ENCODE data around the gene NFIA. TPM values are rescaled to one million over a fixed set of nuclear protein-coding genes. Genes with fewer than 3 reads are reported as not detected.

The NFIA gene
- total and polyA plus RNA-seq, 4 experiments from 2014 or later: 5.1 to 7.3 (median 6.7) TPM

DNA sequence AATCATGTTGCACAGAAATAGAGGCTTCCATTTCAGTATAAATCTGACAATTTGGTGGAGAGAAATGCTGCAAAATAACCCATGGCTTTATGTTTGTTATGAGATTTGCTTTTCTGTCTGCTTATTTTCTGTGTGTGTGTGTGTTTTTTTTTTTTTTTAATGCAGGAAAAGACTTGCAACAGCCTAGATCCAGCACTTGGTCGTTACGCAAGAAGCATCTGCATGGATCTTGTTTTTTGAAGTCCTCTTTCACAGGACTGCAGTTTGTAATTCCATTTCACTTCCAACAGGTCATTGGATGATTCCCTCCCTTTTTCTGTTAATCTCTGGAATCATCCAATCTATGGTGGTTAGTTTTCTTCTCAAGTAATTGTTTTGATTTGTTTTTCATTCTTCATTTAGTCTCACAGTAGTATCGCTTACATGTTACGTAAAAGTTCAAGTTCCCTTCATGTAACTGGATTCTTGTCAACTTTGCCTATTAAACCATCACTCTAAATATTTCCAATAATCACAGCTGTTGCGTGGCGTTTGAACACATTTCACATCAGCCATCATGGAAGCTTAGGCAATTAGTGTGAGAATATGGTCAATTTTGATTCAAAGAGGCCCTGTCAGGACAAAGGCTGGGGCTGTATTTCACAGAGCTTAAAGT lies 312.9 kb downstream of the NFIA start:
- no peak overlapping the region for H3K27ac Mint-ChIP-seq
- ChIA-PET POLR2A (ENCODE audit: partially characterized antibody) (no interaction called here), CTCF (ENCODE audit: partially characterized antibody) (no interaction called here)
- no peaks in the 10 kb centered on the region for H3K4me1 Mint-ChIP-seq
- Histone ChIP-seq H3K27me3 (ENCODE audit: insufficient read depth, low read length) (no peaks in the 10 kb centered on the region), H3K36me3 (ENCODE audit: insufficient read depth, low read length) (no peaks in the 10 kb centered on the region), H3K4me3 (ENCODE audit: low read length in 2 of 2) (no peak overlapping the region), H3K27ac (ENCODE audit: low read depth, low read length) (no peak overlapping the region), H3K4me1 (ENCODE audit: insufficient read depth, low read length) (no peaks in the 10 kb centered on the region), H3K9me3 (ENCODE audit: control insufficient read depth in 1 of 2, low read length in 2 of 2) (no peaks in the 10 kb centered on the region)
- intact Hi-C loops (cut with micrococcal nuclease): no loop called here
- no peaks in the 10 kb centered on the region for H3K27me3 Mint-ChIP-seq
- H3K36me3 Mint-ChIP-seq: peaks cover under 1 to 8% of the 10 kb centered on the region in 2 donors
- H3K9me3 Mint-ChIP-seq: no peaks in the 10 kb centered on the region
- DNase-seq: no peak
- H3K4me3 Mint-ChIP-seq: no peak overlapping the region

DNA sequence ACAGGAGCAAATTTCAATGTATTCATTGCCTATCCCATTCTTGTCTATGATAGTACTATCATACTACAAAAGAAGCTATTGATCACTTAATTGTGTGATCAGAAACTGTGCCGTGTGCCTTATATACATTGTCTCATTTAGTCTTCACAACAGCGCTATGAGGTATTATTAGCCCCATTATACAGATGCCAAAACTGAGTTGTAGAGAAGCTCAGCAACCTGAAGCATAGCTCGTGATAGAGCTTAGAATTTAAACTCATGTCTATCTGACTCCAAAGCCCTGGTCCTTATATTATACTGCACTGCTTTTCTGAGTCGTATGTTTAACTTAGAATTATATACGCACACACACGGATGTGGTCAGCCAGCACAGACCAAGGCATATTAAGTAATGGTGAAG lies 315.1 kb downstream of the NFIA start:
- Mint-ChIP-seq H3K27ac (no peak overlapping the region), H3K36me3 (no peaks in the 10 kb centered on the region), H3K4me3 (no peak overlapping the region), H3K9me3 (no peaks in the 10 kb centered on the region), H3K27me3 (no peaks in the 10 kb centered on the region), H3K4me1 (no peaks in the 10 kb centered on the region)
- ChIA-PET POLR2A (ENCODE audit: partially characterized antibody) (no interaction called here), CTCF (ENCODE audit: partially characterized antibody) (no interaction called here)
- Histone ChIP-seq H3K27me3 (ENCODE audit: insufficient read depth, low read length) (no peaks in the 10 kb centered on the region), H3K4me3 (ENCODE audit: low read length in 2 of 2) (no peak overlapping the region), H3K36me3 (ENCODE audit: insufficient read depth, low read length) (no peaks in the 10 kb centered on the region), H3K27ac (ENCODE audit: low read depth, low read length) (no peak overlapping the region), H3K4me1 (ENCODE audit: insufficient read depth, low read length) (no peaks in the 10 kb centered on the region), H3K9me3 (ENCODE audit: control insufficient read depth in 1 of 2, low read length in 2 of 2) (no peaks in the 10 kb centered on the region)
- DNase-seq: no peak
- intact Hi-C loops (cut with micrococcal nuclease): no loop called here

DNA sequence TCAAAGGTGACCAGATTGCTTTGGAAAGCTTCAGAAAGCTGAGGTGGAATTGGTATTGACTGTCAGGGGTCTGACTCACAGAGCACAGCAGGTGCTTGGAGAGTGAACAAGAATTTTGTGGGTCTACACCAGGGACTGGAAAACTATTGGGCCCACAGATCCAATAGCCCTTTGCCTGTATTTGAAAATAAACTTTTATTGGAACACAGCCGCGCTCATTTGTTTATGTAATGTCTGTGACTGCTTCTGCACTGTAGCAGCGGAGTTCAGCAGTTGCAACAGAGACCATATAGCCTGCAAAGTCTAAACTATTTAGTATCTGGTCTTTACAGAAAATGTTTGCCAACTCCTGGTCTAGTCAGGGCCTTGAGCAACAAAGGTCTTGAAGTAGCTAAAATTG lies 315.6 kb downstream of the NFIA start:
- Mint-ChIP-seq H3K4me1 (no peaks in the 10 kb centered on the region), H3K27ac (no peak overlapping the region), H3K27me3 (no peaks in the 10 kb centered on the region), H3K36me3 (no peaks in the 10 kb centered on the region), H3K9me3 (no peaks in the 10 kb centered on the region), H3K4me3 (no peak overlapping the region)
- H3K27me3 ChIP-seq (ENCODE audit: insufficient read depth, low read length): no peaks in the 10 kb centered on the region
- H3K27ac ChIP-seq (ENCODE audit: low read depth, low read length): no peak overlapping the region
- intact Hi-C loops (cut with micrococcal nuclease): no loop called here
- ChIA-PET CTCF (ENCODE audit: partially characterized antibody) (no interaction called here), POLR2A (ENCODE audit: partially characterized antibody) (no interaction called here)
- no peak overlapping the region for H3K4me3 ChIP-seq (ENCODE audit: low read length in 2 of 2)
- H3K36me3 ChIP-seq (ENCODE audit: insufficient read depth, low read length): no peaks in the 10 kb centered on the region
- no peak for DNase-seq
- no peaks in the 10 kb centered on the region for H3K4me1 ChIP-seq (ENCODE audit: insufficient read depth, low read length)
- H3K9me3 ChIP-seq (ENCODE audit: control insufficient read depth in 1 of 2, low read length in 2 of 2): no peaks in the 10 kb centered on the region

DNA sequence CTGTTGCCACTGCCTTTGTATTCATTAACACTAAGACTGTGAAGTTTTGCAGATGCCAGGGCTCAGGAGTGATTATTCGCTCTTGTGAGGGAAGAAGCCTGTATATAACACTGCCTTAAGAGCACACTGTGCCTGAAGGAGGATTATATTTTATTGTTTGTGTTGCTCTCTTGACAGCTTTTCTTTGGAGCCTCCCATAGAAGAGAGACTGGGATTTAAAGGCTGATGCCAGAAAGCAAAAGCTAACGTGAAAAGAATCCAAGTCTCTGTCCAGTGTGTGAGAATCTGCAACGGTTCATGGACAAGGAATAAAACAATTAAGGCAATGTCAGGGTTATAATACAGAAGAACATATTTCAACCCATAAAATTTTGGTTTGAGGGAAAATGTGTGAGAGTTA lies 316.8 kb downstream of the NFIA start:
- H3K4me3 Mint-ChIP-seq: no peak overlapping the region
- Histone ChIP-seq H3K27ac (ENCODE audit: low read depth, low read length) (no peak overlapping the region), H3K9me3 (ENCODE audit: control insufficient read depth in 1 of 2, low read length in 2 of 2) (no peaks in the 10 kb centered on the region), H3K4me3 (ENCODE audit: low read length in 2 of 2) (no peak overlapping the region), H3K36me3 (ENCODE audit: insufficient read depth, low read length) (no peaks in the 10 kb centered on the region), H3K27me3 (ENCODE audit: insufficient read depth, low read length) (no peaks in the 10 kb centered on the region), H3K4me1 (ENCODE audit: insufficient read depth, low read length) (no peaks in the 10 kb centered on the region)
- H3K9me3 Mint-ChIP-seq: no peaks in the 10 kb centered on the region
- no peak overlapping the region for H3K27ac Mint-ChIP-seq
- no peak for DNase-seq
- H3K4me1 Mint-ChIP-seq: no peaks in the 10 kb centered on the region
- H3K27me3 Mint-ChIP-seq: no peaks in the 10 kb centered on the region
- POLR2A ChIA-PET (ENCODE audit: partially characterized antibody): no interaction called here
- H3K36me3 Mint-ChIP-seq: peaks cover 0 to 6% of the 10 kb centered on the region in 2 donors
- intact Hi-C loops (cut with micrococcal nuclease): no loop called here
- CTCF ChIA-PET (ENCODE audit: partially characterized antibody): no interaction called here

DNA sequence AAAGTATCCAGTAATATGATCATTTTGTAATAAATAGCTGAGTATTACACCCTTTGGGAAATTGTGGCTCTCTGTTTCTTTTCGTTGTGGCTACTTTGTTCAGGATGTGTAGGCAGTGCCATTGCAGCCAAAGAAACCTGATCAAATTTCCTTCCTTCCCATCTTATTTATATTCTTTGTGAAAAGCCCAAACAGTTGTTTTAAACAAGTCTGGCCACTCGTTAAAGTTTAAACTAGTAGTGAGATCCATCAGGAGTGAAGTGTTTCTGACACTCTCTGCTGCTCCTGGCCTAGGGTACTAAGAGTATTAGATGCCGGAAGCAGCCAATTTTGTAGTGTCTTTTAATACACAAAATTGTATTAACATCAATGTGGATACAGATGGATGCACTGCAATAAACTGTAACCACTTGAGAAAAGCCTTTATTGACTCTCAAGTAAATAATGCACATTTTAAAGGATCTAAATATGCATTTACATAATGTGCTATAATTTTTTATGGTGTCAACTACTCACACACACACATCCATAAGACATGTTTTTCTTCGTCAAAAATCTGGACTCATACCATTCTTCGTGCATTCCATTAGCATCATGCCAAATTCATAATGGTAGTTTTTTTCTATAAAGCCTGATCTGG lies 317.9 kb downstream of the NFIA start:
- Histone ChIP-seq H3K9me3 (ENCODE audit: control insufficient read depth in 1 of 2, low read length in 2 of 2) (no peaks in the 10 kb centered on the region), H3K27me3 (ENCODE audit: insufficient read depth, low read length) (no peaks in the 10 kb centered on the region), H3K4me1 (ENCODE audit: insufficient read depth, low read length) (no peaks in the 10 kb centered on the region), H3K4me3 (ENCODE audit: low read length in 2 of 2) (no peak overlapping the region), H3K36me3 (ENCODE audit: insufficient read depth, low read length) (no peaks in the 10 kb centered on the region), H3K27ac (ENCODE audit: low read depth, low read length) (no peak overlapping the region)
- Mint-ChIP-seq H3K4me1 (no peaks in the 10 kb centered on the region), H3K4me3 (no peak overlapping the region), H3K27ac (no peak overlapping the region), H3K27me3 (no peaks in the 10 kb centered on the region), H3K36me3 (peaks cover 0 to 9% of the 10 kb centered on the region in 2 donors), H3K9me3 (no peaks in the 10 kb centered on the region)
- intact Hi-C loops (cut with micrococcal nuclease): no loop called here
- POLR2A ChIA-PET (ENCODE audit: partially characterized antibody): no interaction called here
- CTCF ChIA-PET (ENCODE audit: partially characterized antibody): no interaction called here
- DNase-seq: no peak

DNA sequence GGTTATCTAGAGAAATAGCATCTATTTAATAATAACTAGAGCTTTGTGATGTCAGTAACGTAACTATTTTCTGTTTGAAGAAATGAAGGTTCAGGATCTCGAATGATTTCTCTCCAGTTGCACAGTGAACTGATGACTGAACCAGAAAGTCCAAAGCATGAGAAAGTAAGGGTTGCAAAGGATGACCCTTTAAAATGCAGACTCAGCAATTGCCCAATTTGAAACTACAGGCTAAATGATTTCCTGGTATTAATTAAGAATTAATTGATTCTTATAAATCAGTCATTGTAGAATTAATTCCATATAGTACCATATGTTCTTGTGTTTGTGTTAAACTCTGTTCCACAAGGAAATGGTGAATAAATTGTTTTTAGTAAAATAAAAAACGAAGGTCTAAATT lies 318.6 kb downstream of the NFIA start:
- H3K27ac ChIP-seq (ENCODE audit: low read depth, low read length): no peak overlapping the region
- Mint-ChIP-seq H3K27me3 (no peaks in the 10 kb centered on the region), H3K36me3 (peaks cover 0 to 9% of the 10 kb centered on the region in 2 donors), H3K4me1 (no peaks in the 10 kb centered on the region), H3K27ac (no peak overlapping the region), H3K4me3 (no peak overlapping the region), H3K9me3 (no peaks in the 10 kb centered on the region)
- H3K9me3 ChIP-seq (ENCODE audit: control insufficient read depth in 1 of 2, low read length in 2 of 2): no peaks in the 10 kb centered on the region
- intact Hi-C loops (cut with micrococcal nuclease): no loop called here
- POLR2A ChIA-PET (ENCODE audit: partially characterized antibody): no interaction called here
- H3K4me1 ChIP-seq (ENCODE audit: insufficient read depth, low read length): no peaks in the 10 kb centered on the region
- DNase-seq: no peak
- no peak overlapping the region for H3K4me3 ChIP-seq (ENCODE audit: low read length in 2 of 2)
- no peaks in the 10 kb centered on the region for H3K36me3 ChIP-seq (ENCODE audit: insufficient read depth, low read length)
- H3K27me3 ChIP-seq (ENCODE audit: insufficient read depth, low read length): no peaks in the 10 kb centered on the region
- CTCF ChIA-PET (ENCODE audit: partially characterized antibody): no interaction called here

DNA sequence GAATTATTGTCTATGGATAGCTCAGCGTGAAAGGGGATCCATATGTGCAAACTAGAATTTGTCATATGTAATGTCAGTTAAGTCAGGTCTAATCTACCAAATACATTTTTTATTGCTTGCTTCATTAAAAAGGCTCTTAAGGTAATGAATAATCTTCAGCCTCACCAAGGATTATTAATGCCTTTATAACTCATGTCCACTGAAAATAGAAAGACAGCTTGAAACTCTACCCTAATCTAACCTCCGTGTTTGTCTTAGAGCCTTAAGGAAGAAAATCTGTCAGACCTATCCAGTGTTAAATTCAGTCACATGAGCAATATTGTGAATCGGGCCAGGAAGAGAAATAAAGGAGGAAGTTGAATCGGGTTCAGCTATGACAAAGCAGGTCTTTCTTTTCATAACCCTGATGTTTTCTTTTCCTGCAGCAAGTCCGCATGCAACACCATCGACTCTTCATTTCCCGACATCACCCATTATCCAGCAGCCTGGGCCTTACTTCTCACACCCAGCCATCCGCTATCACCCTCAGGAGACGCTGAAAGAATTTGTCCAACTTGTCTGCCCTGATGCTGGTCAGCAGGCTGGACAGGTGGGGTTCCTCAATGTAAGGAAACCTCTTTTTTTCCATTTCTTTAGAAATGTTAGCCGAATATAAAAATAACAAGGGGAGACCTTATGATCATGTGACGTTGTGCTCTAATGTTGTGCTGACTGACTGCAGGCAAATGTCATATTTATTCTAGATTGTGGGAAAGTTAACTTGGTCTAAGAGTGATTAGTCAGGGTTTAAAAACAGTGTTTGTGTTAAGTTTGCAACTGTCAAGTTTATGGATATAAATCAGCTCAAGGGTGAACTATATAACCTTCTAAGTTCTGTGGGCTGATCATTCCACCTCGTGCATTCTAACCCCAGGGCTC lies 321.6 kb downstream of the NFIA start:
- Mint-ChIP-seq H3K27me3 (no peaks in the 10 kb centered on the region), H3K36me3 (peaks cover 8 to 32% of the 10 kb centered on the region in 2 donors), H3K27ac (no peak overlapping the region), H3K4me3 (no peak overlapping the region), H3K9me3 (no peaks in the 10 kb centered on the region), H3K4me1 (no peaks in the 10 kb centered on the region)
- Histone ChIP-seq H3K4me1 (ENCODE audit: insufficient read depth, low read length) (no peaks in the 10 kb centered on the region), H3K9me3 (ENCODE audit: control insufficient read depth in 1 of 2, low read length in 2 of 2) (no peaks in the 10 kb centered on the region), H3K27ac (ENCODE audit: low read depth, low read length) (no peak overlapping the region), H3K27me3 (ENCODE audit: insufficient read depth, low read length) (no peaks in the 10 kb centered on the region), H3K4me3 (ENCODE audit: low read length in 2 of 2) (no peak overlapping the region), H3K36me3 (ENCODE audit: insufficient read depth, low read length) (peaks cover 6% of the 10 kb centered on the region)
- POLR2A ChIA-PET (ENCODE audit: partially characterized antibody): no interaction called here
- CTCF ChIA-PET (ENCODE audit: partially characterized antibody): no interaction called here
- intact Hi-C loops (cut with micrococcal nuclease): no loop called here
- no peak for DNase-seq

Measured in CD4-positive, alpha-beta memory T cell (primary cell).